ENCODE results near the gene DBP.
A peak's percentile ranks its signal among the peaks of the same experiment; 100 is the strongest.
"Not testable (repeated sequence)": the region's sequence is repeated elsewhere in the genome, so short reads cannot be mapped to it uniquely, and the experiment has no call there.

Gene DBP

GRCh38 chr19:48680436-48681126 is 43.4 kb upstream of the DBP start:
- Mint-ChIP-seq H3K4me1 (peaks cover 20% of the 10 kb centered on the region), H3K36me3 (ENCODE audit: low read depth) (no peaks in the 10 kb centered on the region), H3K4me3 (no peak overlapping the region), H3K9me3 (no peaks in the 10 kb centered on the region), H3K27me3 (ENCODE audit: low read depth) (peaks cover 7% of the 10 kb centered on the region), H3K27ac (peak overlapping the region in 2 of 3 experiments; percentile 68 to 75)
- TF ChIP-seq, protein P1, sequence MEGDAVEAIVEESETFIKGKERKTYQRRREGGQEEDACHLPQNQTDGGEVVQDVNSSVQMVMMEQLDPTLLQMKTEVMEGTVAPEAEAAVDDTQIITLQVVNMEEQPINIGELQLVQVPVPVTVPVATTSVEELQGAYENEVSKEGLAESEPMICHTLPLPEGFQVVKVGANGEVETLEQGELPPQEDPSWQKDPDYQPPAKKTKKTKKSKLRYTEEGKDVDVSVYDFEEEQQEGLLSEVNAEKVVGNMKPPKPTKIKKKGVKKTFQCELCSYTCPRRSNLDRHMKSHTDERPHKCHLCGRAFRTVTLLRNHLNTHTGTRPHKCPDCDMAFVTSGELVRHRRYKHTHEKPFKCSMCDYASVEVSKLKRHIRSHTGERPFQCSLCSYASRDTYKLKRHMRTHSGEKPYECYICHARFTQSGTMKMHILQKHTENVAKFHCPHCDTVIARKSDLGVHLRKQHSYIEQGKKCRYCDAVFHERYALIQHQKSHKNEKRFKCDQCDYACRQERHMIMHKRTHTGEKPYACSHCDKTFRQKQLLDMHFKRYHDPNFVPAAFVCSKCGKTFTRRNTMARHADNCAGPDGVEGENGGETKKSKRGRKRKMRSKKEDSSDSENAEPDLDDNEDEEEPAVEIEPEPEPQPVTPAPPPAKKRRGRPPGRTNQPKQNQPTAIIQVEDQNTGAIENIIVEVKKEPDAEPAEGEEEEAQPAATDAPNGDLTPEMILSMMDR (IDR thresholded peaks at IDR 0.05; ENCODE audit: unreplicated experiment in 3 of 3), result no peak

- peaks cover 12% of the 10 kb centered on the region for H3K27me3 Mint-ChIP-seq (ENCODE audit: low read depth)
- H3K27ac Mint-ChIP-seq, H3K9me3 Mint-ChIP-seq: not testable (repeated sequence)
Measured at GRCh38 chr19:48680006-48680405, 42.8 kb upstream of the DBP start.

DNA sequence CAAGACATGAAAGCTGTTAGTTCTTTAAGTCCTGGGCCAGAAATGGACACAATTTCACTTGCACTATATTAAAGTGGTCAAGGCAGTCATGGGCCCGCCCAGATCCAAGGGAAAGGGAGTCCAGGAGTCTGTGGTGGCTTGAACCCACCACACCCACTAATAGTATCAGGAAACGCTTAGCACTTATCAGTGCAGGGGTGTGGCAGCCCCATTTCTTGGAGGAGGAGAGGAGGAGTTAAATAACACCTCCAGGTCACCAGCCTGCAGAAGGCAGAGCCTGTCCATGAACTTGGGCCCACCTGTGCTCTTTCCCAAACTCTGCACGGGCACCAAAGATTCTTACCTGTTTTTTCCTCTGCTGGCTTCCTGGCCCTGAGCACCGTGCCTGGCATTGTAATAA is 41.0 kb upstream of the DBP start:
- Mint-ChIP-seq H3K36me3 (ENCODE audit: low read depth) (no peaks in the 10 kb centered on the region), H3K4me3 (no peak overlapping the region), H3K9me3 (no peaks in the 10 kb centered on the region), H3K27me3 (ENCODE audit: low read depth) (peaks cover 8% of the 10 kb centered on the region), H3K27ac (no peak overlapping the region), H3K4me1 (peaks cover 19% of the 10 kb centered on the region)
- TF ChIP-seq, protein P1 (IDR thresholded peaks at IDR 0.05; ENCODE audit: unreplicated experiment in 3 of 3), result no peak

More at GRCh38 chr19:48680006-48680405, 42.8 kb upstream of the DBP start:
- H3K4me1 Mint-ChIP-seq, result peaks cover 22% of the 10 kb centered on the region
- H3K36me3 Mint-ChIP-seq (ENCODE audit: low read depth); H3K4me3 Mint-ChIP-seq: not testable (repeated sequence)

DNA sequence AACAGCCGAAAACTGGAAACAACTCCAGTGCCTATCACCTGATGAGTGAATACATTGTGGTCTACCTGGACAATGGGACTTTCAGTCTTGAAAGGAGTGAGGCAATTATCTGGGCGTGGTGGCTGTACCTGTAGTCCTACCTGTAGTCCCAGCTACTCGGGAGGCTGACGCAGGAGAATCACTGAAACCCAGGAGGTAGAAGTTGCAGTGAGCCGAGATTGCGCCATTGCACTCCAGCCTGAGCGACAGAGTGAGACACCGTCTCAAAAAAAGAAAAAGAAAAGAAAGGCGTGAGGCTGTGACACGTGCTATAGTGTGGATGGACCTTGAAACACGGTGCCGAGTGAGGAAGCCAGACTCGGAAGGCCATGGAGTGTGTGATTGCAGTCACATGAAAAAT is 39.7 kb upstream of the DBP start:
- no peaks in the 10 kb centered on the region for H3K36me3 Mint-ChIP-seq (ENCODE audit: low read depth)
- TF ChIP-seq, protein P1 (IDR thresholded peaks at IDR 0.05; ENCODE audit: unreplicated experiment in 3 of 3), result no peak

DNA sequence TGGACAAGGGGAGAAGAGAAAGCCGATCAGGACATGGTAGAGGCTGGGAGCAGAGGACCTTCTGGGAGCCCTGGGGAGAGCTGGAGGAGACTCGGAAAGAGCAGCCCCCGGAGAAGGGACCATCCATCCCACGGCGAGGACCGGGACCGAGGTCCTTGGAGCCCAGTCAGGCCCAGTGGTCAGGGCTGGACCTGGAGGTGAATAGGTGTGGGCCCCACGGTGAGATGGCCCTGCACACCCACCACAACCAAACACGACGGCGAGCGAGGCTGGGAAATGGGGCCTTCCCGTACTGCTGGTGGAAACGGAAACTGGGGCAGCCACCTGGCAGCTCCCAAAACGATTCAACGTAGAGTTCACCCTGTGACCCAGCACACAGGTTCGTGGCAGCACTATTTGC is 39.3 kb upstream of the DBP start:
- no peak overlapping the region for H3K4me3 Mint-ChIP-seq
- peaks cover 8% of the 10 kb centered on the region for H3K27me3 Mint-ChIP-seq (ENCODE audit: low read depth)
- H3K4me1 Mint-ChIP-seq, result peaks cover 19% of the 10 kb centered on the region
- no peak overlapping the region for H3K27ac Mint-ChIP-seq
- H3K36me3 Mint-ChIP-seq (ENCODE audit: low read depth), result no peaks in the 10 kb centered on the region
- H3K9me3 Mint-ChIP-seq, result no peaks in the 10 kb centered on the region
- TF ChIP-seq, protein P1 (IDR thresholded peaks at IDR 0.05; ENCODE audit: unreplicated experiment in 3 of 3), result no peak

More for the DNA sequence above, 39.7 kb upstream of the DBP start:
- Mint-ChIP-seq H3K9me3 (no peaks in the 10 kb centered on the region), H3K27ac (no peak overlapping the region), H3K4me3 (no peak overlapping the region), H3K27me3 (ENCODE audit: low read depth) (peaks cover 8% of the 10 kb centered on the region), H3K4me1 (peaks cover 19% of the 10 kb centered on the region)

DNA sequence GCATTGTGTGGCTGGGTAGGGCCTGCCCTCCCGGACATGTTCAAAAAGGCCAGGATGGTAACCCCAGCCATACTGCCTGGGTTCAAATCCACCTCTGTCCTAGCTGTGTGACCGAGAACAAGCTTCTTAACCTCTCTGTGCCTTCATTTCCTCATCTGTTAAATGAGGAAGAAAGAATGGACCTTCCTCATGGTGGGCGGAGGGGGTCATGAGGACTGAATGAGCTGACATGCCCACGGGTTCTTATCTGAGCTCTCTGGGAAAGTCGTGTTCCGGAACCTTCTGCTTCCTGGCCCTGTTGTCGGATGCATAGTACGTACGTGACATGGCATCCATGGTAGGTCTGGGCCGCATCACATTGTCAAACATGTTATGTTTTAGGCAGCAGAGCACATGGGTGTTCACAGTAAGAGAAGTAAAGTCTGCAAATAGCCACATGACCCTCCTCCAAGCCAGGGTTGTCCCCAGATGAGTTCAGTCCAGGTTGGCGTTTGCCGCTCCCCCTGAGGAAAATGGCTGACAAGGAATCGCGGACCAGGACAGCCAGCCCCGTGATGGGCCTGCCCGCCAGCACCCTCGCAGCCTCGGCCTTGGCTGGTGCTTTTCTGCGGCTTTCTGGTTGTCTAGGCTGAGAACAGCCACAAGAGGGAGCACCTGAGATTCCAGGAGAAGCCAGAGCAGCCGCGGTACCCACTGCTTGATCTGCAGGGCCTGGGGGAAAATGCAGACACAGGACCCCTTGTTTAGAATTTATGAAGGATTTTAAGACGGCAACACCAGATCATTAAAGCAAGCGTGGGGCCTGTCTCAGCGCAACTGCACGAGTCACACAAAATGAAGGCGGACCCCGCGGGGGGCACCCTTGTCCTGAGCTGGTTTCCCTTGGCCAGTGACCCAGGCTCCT is 38.0 kb upstream of the DBP start:
- Mint-ChIP-seq H3K4me3 (no peak overlapping the region), H3K27ac (peak overlapping the region; percentile 45 to 85 (median 84)), H3K36me3 (ENCODE audit: low read depth) (no peaks in the 10 kb centered on the region), H3K27me3 (ENCODE audit: low read depth) (peaks cover 8% of the 10 kb centered on the region), H3K4me1 (peaks cover 18% of the 10 kb centered on the region), H3K9me3 (no peaks in the 10 kb centered on the region)
- TF ChIP-seq, protein P1 (IDR thresholded peaks at IDR 0.05; ENCODE audit: unreplicated experiment in 3 of 3), result peak; percentile 79 to 87 (median 82)
